KOPT-K1 (cell line): ENCODE results near the gene KRTAP9-4.

ENCODE experiments used
- H3K27ac ChIP-seq: fragments of 200-600 bp; sonication (generic); 2 replicates; pipeline ENCODE4 v1.5.1; 2016; ENCODE audit warnings: antibody characterized with exemption, mild to moderate bottlenecking, low read depth, low read length; ENCODE audit not compliant: poor library complexity, severe bottlenecking
- H3K36me3 ChIP-seq: fragments of 200-600 bp; sonication (generic); 2 replicates; pipeline ENCODE4 v1.5.1; 2017; ENCODE audit warnings: antibody characterized with exemption, mild to moderate bottlenecking, low read length, moderate library complexity; ENCODE audit not compliant: insufficient read depth
- H3K9me3 ChIP-seq: fragments of 200-600 bp; sonication (generic); 2 replicates; pipeline ENCODE4 v1.5.1; 2017; ENCODE audit warnings: antibody characterized with exemption, low read length, mild to moderate bottlenecking; ENCODE audit not compliant: insufficient read depth, poor library complexity, severe bottlenecking

KRTAP9-4 gene

GRCh38 chr17:41294016-41294415 lies 44.5 kb downstream of the KRTAP9-4 start:
- Histone ChIP-seq H3K9me3 (no peaks in the 10 kb centered on the region), H3K36me3 (no peaks in the 10 kb centered on the region), H3K27ac (no peak overlapping the region)

GRCh38 chr17:41296846-41297245 lies 47.4 kb downstream of the KRTAP9-4 start:
- Histone ChIP-seq H3K9me3 (no peaks in the 10 kb centered on the region), H3K36me3 (no peaks in the 10 kb centered on the region), H3K27ac (no peak overlapping the region)

- Histone ChIP-seq H3K9me3 (no peaks in the 10 kb centered on the region), H3K27ac (no peak overlapping the region), H3K36me3 (no peaks in the 10 kb centered on the region)
Measured at GRCh38 chr17:41298458-41299135, 49.1 kb downstream of the KRTAP9-4 start.
